GM13977 (cell line): ENCODE results near the gene ZNRF2.

Experiments used
- DNase-seq: peaks from one replicate; pipeline ENCODE4 v3.0.0; 2012; ENCODE audit warnings: low spot score
- CTCF ChIP-seq: IDR thresholded peaks from 2 replicates; pipeline ENCODE4 v1.5.1; 2012; ENCODE audit warnings: mild to moderate bottlenecking, control low read depth; ENCODE audit not compliant: insufficient read depth; ENCODE audit errors: extremely low read depth, missing control alignments
- in situ Hi-C: fragments of 300-500 bp; cut with MboI; formaldehyde crosslinking; loops from one replicate; pipeline ENCODE4 v1.12.0; 2022; ENCODE audit warnings: low sequenced_read_pairs, low pct_unique_long_range_greater_than_20kb, mixed read lengths, inconsistent platforms; ENCODE audit not compliant: unreplicated experiment

ZNRF2 gene

GRCh38 chr7:30363778-30364563, 79.6 kb downstream of the ZNRF2 start:
- TF ChIP-seq CTCF, result no peak

DNA sequence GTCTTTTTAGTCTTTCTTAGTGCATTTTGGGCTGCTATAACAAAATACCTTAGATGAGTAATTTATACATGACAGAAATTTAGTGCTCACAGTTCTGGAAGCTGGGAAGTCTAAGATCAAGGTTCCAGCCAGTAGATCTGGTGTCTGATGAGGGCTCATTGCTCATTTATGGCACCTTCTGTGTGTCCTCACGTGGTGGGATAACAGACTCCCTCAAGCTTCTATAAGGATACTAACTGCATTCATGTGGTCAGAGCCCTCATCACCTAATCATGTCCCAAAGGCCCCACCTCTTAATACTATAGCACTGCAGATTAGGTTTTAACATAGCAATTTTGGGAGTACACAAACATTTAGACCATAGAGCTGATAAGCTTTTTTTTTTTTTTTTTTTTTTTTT, 80.4 kb downstream of the ZNRF2 start:
- in situ Hi-C loops, result no loop called here
- DNase-seq, result no peak
- no peak for TF ChIP-seq CTCF

More at GRCh38 chr7:30363778-30364563, 79.6 kb downstream of the ZNRF2 start:
- in situ Hi-C loops, result no loop called here
- no peak for DNase-seq

DNA sequence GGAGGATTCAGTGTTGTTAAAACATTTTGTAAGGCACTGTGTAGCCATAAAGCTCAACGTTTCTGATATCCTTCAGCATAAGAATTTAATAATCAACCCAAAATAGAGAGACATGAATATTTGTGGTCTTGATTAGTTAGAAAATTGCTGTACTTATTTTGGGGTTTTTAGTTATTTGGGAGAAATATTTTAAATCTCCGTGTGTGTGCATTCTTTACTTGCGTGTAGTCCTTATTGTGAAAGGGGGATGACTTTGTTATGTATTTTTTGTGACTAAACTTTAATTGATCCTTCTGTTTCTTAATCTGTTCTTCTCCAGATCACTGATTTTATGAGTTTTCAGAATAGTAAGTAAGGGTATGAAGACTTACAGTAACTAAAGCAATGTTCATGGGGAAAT, 81.2 kb downstream of the ZNRF2 start:
- no peak for TF ChIP-seq CTCF
- no peak for DNase-seq
- in situ Hi-C loops, result no loop called here

GRCh38 chr7:30366606-30367005, 82.2 kb downstream of the ZNRF2 start:
- no peak for DNase-seq
- TF ChIP-seq CTCF, result no peak
- in situ Hi-C loops, result no loop called here

GRCh38 chr7:30367561-30367960, 83.2 kb downstream of the ZNRF2 start:
- no peak for DNase-seq
- in situ Hi-C loops, result no loop called here
- TF ChIP-seq CTCF, result no peak

GRCh38 chr7:30369879-30370278, 85.5 kb downstream of the ZNRF2 start:
- no peak for DNase-seq
- in situ Hi-C loops, result no loop called here
- TF ChIP-seq CTCF, result no peak
